ENCODE data around the gene BCAN. TPM values are rescaled to one million over a fixed set of nuclear protein-coding genes. Genes with fewer than 3 reads are reported as not detected.

The BCAN gene
- total RNA-seq, 3 donors from 2014 or later (not counting 1 experiment from before 2014, with no cell fraction given), result 0.18 to 0.25 (median 0.19) TPM

DNA sequence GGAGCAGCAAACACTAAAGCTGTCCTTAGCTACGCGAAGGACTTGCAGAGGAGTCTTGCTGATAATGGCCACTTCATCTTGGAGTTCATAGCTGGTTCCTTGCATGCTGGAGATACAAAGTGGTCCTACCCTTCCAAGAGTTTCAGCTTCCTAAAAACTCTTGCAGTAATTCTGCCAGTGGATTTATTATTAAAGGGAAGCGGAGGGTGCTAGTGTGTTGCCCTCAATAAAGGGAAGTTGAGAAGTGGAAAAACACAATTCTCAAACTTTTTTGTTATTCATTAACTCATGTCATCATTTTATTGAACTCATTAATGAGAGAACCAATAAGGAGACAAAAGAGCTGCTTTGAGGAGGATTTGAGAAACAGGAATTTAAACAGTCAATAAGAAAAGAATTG lies 29.3 kb upstream of the BCAN start:
- no peak overlapping the region for H3K4me3 Mint-ChIP-seq
- intact Hi-C loops (cut with micrococcal nuclease), result no loop called here
- no peak overlapping the region for H3K4me3 ChIP-seq (ENCODE audit: low read length)

DNA sequence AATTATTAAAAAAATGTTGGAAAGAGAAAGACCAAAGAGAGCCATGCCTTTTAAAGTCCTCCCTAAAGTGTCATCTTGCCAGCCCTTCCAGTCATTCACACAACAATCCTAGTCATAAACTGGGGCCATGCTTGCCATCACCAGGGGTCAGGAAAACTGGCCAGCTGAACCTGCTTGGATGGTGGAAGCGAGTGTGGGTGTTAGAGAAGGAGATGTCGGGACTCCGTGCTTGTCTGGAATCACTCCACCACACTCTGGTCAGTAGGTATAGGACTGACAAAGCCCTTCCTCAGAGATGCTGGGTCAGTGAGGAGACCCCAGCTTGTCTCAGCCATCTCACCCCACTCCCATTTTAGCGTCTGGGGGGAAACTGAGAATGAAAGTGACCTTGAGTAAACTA lies 26.0 kb upstream of the BCAN start:
- no peaks in the 10 kb centered on the region for H3K36me3 Mint-ChIP-seq

More for the DNA sequence above, 29.3 kb upstream of the BCAN start:
- Mint-ChIP-seq H3K9me3 (no peaks in the 10 kb centered on the region), H3K27me3 (ENCODE audit: low read depth in 2 of 2) (peaks cover 16 to 20% of the 10 kb centered on the region in 2 donors), H3K27ac (no peak overlapping the region), H3K36me3 (no peaks in the 10 kb centered on the region), H3K4me1 (peaks cover 8 to 9% of the 10 kb centered on the region in 2 donors)
- ATAC-seq (no peak), DNase-seq (no peak)
- Histone ChIP-seq H3K9me3 (ENCODE audit: control insufficient read depth, insufficient read depth, low read length) (no peaks in the 10 kb centered on the region), H3K27me3 (ENCODE audit: control insufficient read depth, insufficient read depth, low read length) (no peaks in the 10 kb centered on the region), H3K36me3 (ENCODE audit: control insufficient read depth, insufficient read depth, low read length) (no peaks in the 10 kb centered on the region), H3K27ac (ENCODE audit: low read length) (no peak overlapping the region), H3K4me1 (ENCODE audit: control insufficient read depth, insufficient read depth, low read length) (peaks cover 6% of the 10 kb centered on the region)
- 57% methylated on average over 3 of the region's 3 CpGs for WGBS (ENCODE audit: insufficient coverage)
- TF ChIP-seq, protein P1, sequence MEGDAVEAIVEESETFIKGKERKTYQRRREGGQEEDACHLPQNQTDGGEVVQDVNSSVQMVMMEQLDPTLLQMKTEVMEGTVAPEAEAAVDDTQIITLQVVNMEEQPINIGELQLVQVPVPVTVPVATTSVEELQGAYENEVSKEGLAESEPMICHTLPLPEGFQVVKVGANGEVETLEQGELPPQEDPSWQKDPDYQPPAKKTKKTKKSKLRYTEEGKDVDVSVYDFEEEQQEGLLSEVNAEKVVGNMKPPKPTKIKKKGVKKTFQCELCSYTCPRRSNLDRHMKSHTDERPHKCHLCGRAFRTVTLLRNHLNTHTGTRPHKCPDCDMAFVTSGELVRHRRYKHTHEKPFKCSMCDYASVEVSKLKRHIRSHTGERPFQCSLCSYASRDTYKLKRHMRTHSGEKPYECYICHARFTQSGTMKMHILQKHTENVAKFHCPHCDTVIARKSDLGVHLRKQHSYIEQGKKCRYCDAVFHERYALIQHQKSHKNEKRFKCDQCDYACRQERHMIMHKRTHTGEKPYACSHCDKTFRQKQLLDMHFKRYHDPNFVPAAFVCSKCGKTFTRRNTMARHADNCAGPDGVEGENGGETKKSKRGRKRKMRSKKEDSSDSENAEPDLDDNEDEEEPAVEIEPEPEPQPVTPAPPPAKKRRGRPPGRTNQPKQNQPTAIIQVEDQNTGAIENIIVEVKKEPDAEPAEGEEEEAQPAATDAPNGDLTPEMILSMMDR (IDR thresholded peaks at IDR 0.05), result no peak

GRCh38 chr1:156616463-156616862 lies 25.5 kb upstream of the BCAN start:
- Mint-ChIP-seq H3K4me1 (no peaks in the 10 kb centered on the region), H3K4me3 (no peak overlapping the region), H3K27me3 (ENCODE audit: low read depth in 2 of 2) (peaks cover 41 to 44% of the 10 kb centered on the region in 2 donors), H3K36me3 (no peaks in the 10 kb centered on the region), H3K9me3 (no peaks in the 10 kb centered on the region), H3K27ac (no peak overlapping the region)
- Histone ChIP-seq H3K4me3 (ENCODE audit: low read length) (no peak overlapping the region), H3K4me1 (ENCODE audit: control insufficient read depth, insufficient read depth, low read length) (no peaks in the 10 kb centered on the region), H3K36me3 (ENCODE audit: control insufficient read depth, insufficient read depth, low read length) (no peaks in the 10 kb centered on the region), H3K27ac (ENCODE audit: low read length) (no peak overlapping the region), H3K9me3 (ENCODE audit: control insufficient read depth, insufficient read depth, low read length) (no peaks in the 10 kb centered on the region), H3K27me3 (ENCODE audit: control insufficient read depth, insufficient read depth, low read length) (peaks cover 2% of the 10 kb centered on the region)
- no peak for ATAC-seq
- 29% methylated on average over 5 of the region's 5 CpGs for WGBS (ENCODE audit: insufficient coverage)
- intact Hi-C loops (cut with micrococcal nuclease), result no loop called here
- no peak for DNase-seq
- TF ChIP-seq, protein P1 (IDR thresholded peaks at IDR 0.05), result no peak

More for the DNA sequence above, 26.0 kb upstream of the BCAN start:
- Mint-ChIP-seq H3K27me3 (ENCODE audit: low read depth in 2 of 2) (peaks cover 37 to 41% of the 10 kb centered on the region in 2 donors), H3K27ac (no peak overlapping the region), H3K4me3 (no peak overlapping the region), H3K4me1 (no peaks in the 10 kb centered on the region), H3K9me3 (no peaks in the 10 kb centered on the region)
- DNase-seq (no peak), ATAC-seq (no peak)
- TF ChIP-seq, protein P1 (IDR thresholded peaks at IDR 0.05), result no peak
- peaks cover 2% of the 10 kb centered on the region for H3K27me3 ChIP-seq (ENCODE audit: control insufficient read depth, insufficient read depth, low read length)
- H3K36me3 ChIP-seq (ENCODE audit: control insufficient read depth, insufficient read depth, low read length), result no peaks in the 10 kb centered on the region
- no peak overlapping the region for H3K27ac ChIP-seq (ENCODE audit: low read length)
- H3K4me3 ChIP-seq (ENCODE audit: low read length), result no peak overlapping the region
- 54% methylated on average over 3 of the region's 4 CpGs for WGBS (ENCODE audit: insufficient coverage)
- intact Hi-C loops (cut with micrococcal nuclease), result no loop called here
- H3K4me1 ChIP-seq (ENCODE audit: control insufficient read depth, insufficient read depth, low read length), result no peaks in the 10 kb centered on the region
- no peaks in the 10 kb centered on the region for H3K9me3 ChIP-seq (ENCODE audit: control insufficient read depth, insufficient read depth, low read length)

Data from natural killer cell (primary cell).